ENCODE data around the gene GBP5.

DNA sequence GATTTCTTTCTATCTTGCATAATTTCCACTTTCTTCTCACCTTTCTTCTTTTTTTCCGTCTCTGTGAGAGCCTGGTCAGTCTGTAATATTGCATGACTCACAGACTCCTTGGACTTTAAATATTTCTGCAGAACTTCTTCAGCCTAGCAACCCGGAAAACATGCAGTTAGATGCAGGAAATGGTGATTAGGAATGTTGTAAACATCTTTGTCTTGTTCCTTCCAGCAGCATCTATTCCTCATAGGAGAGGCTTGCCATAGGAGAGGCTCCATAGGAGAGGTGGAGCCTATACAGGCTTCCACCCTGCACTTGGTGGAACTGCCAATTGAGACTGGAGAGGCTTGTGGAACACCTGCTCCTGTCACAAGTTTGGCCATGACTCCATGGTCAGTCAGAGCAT is 10.0 kb downstream of the GBP5 start:
- no peak for TF ChIP-seq EP300 (IDR thresholded peaks at IDR 0.05)
- no peak for TF ChIP-seq POLR2AphosphoS5 (IDR thresholded peaks at IDR 0.05)
- TF ChIP-seq, protein P1, sequence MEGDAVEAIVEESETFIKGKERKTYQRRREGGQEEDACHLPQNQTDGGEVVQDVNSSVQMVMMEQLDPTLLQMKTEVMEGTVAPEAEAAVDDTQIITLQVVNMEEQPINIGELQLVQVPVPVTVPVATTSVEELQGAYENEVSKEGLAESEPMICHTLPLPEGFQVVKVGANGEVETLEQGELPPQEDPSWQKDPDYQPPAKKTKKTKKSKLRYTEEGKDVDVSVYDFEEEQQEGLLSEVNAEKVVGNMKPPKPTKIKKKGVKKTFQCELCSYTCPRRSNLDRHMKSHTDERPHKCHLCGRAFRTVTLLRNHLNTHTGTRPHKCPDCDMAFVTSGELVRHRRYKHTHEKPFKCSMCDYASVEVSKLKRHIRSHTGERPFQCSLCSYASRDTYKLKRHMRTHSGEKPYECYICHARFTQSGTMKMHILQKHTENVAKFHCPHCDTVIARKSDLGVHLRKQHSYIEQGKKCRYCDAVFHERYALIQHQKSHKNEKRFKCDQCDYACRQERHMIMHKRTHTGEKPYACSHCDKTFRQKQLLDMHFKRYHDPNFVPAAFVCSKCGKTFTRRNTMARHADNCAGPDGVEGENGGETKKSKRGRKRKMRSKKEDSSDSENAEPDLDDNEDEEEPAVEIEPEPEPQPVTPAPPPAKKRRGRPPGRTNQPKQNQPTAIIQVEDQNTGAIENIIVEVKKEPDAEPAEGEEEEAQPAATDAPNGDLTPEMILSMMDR (IDR thresholded peaks at IDR 0.05), result no peak
